Stimulated activated effector memory CD8-positive, alpha-beta T cell treated with anti-CD3 and anti-CD28 coated beads, Interleukin-12 subunit alpha, Interleukin-12 subunit beta, amount 100 ng/mL, for 72 hours (primary cell): ENCODE results near the gene KCNK3.
"Not testable (repeated sequence)": the region's sequence is repeated elsewhere in the genome, so short reads cannot be mapped to it uniquely, and the experiment has no call there.

Experiments used
- ATAC-seq: fragments of 150-1000 bp; cut with Tn5 transposase; 2 replicates; pipeline ENCODE4 v1.10.0; 2021
- DNase-seq, 2 donors: peaks; one replicate each; pipeline ENCODE4 v3.0.0; 2021 to 2022; ENCODE audit warnings: low spot score in 2 of 2
- H3K27ac Mint-ChIP-seq: one replicate; pipeline ENCODE4 v1.8.0; 2022; ENCODE audit warnings: mild to moderate bottlenecking, mixed read lengths
- H3K36me3 Mint-ChIP-seq: one replicate; pipeline ENCODE4 v1.8.0; 2022; ENCODE audit warnings: mild to moderate bottlenecking, mixed read lengths
- H3K4me1 Mint-ChIP-seq: one replicate; pipeline ENCODE4 v1.8.0; 2022; ENCODE audit warnings: mixed read lengths
- H3K4me3 Mint-ChIP-seq: one replicate; pipeline ENCODE4 v1.8.0; 2022; ENCODE audit warnings: mild to moderate bottlenecking, mixed read lengths
- H3K9me3 Mint-ChIP-seq: one replicate; pipeline ENCODE4 v1.8.0; 2022; ENCODE audit warnings: mixed read lengths

KCNK3 gene

GRCh38 chr2:26655120-26655519 lies 37.4 kb upstream of the KCNK3 start:
- not testable (repeated sequence) for ATAC-seq, H3K4me3 Mint-ChIP-seq, H3K36me3 Mint-ChIP-seq, H3K27ac Mint-ChIP-seq, H3K4me1 Mint-ChIP-seq, DNase-seq
- H3K9me3 Mint-ChIP-seq = peaks cover 14% of the 10 kb centered on the region

- no peak for DNase-seq
- no peaks in the 10 kb centered on the region for H3K36me3 Mint-ChIP-seq
- no peaks in the 10 kb centered on the region for H3K4me1 Mint-ChIP-seq
- H3K4me3 Mint-ChIP-seq = no peak overlapping the region
- ATAC-seq = no peak
- no peak overlapping the region for H3K27ac Mint-ChIP-seq
- peaks cover 18% of the 10 kb centered on the region for H3K9me3 Mint-ChIP-seq
These were observed 36.8 kb upstream of the KCNK3 start for GRCh38 chr2:26655611-26656195.

- ATAC-seq = no peak
- Mint-ChIP-seq H3K9me3 (peaks cover 21% of the 10 kb centered on the region), H3K4me3 (no peak overlapping the region), H3K27ac (no peak overlapping the region), H3K36me3 (no peaks in the 10 kb centered on the region), H3K4me1 (no peaks in the 10 kb centered on the region)
- no peak for DNase-seq
These were observed 35.3 kb upstream of the KCNK3 start for GRCh38 chr2:26657265-26657664.

- Mint-ChIP-seq H3K4me1 (no peaks in the 10 kb centered on the region), H3K4me3 (no peak overlapping the region), H3K36me3 (no peaks in the 10 kb centered on the region), H3K27ac (no peak overlapping the region), H3K9me3 (peaks cover 21% of the 10 kb centered on the region)
- DNase-seq (no peak), ATAC-seq (no peak)
These were observed 33.7 kb upstream of the KCNK3 start for GRCh38 chr2:26658691-26659346.

GRCh38 chr2:26660363-26660962 lies 32.1 kb upstream of the KCNK3 start:
- Mint-ChIP-seq H3K4me3 (no peak overlapping the region), H3K36me3 (no peaks in the 10 kb centered on the region), H3K27ac (no peak overlapping the region), H3K4me1 (no peaks in the 10 kb centered on the region), H3K9me3 (peaks cover 21% of the 10 kb centered on the region)
- ATAC-seq = no peak
- no peak for DNase-seq

- not testable (repeated sequence) for H3K27ac Mint-ChIP-seq, ATAC-seq, H3K4me1 Mint-ChIP-seq
These were observed 27.2 kb upstream of the KCNK3 start for GRCh38 chr2:26665296-26665695.

GRCh38 chr2:26666671-26667070 lies 25.9 kb upstream of the KCNK3 start:
- ATAC-seq = no peak
- H3K36me3 Mint-ChIP-seq = no peaks in the 10 kb centered on the region
- H3K27ac Mint-ChIP-seq = no peak overlapping the region
- H3K4me1 Mint-ChIP-seq = no peaks in the 10 kb centered on the region
- H3K4me3 Mint-ChIP-seq = no peak overlapping the region
- DNase-seq = no peak
- peaks cover 2% of the 10 kb centered on the region for H3K9me3 Mint-ChIP-seq

More at GRCh38 chr2:26665296-26665695, 27.2 kb upstream of the KCNK3 start:
- H3K9me3 Mint-ChIP-seq, H3K36me3 Mint-ChIP-seq, H3K4me3 Mint-ChIP-seq, DNase-seq: not testable (repeated sequence)

- Mint-ChIP-seq H3K4me1 (no peaks in the 10 kb centered on the region), H3K4me3 (no peak overlapping the region), H3K36me3 (no peaks in the 10 kb centered on the region), H3K27ac (no peak overlapping the region), H3K9me3 (peaks cover 2% of the 10 kb centered on the region)
- ATAC-seq = no peak
- DNase-seq = no peak
These were observed 24.5 kb upstream of the KCNK3 start for GRCh38 chr2:26668041-26668440.

GRCh38 chr2:26668856-26669750 lies 23.4 kb upstream of the KCNK3 start:
- Mint-ChIP-seq H3K9me3 (peaks cover 2% of the 10 kb centered on the region), H3K27ac (no peak overlapping the region), H3K4me1 (no peaks in the 10 kb centered on the region), H3K36me3 (no peaks in the 10 kb centered on the region), H3K4me3 (no peak overlapping the region)
- no peak for DNase-seq
- peak; percentile 35 for ATAC-seq

- no peaks in the 10 kb centered on the region for H3K4me1 Mint-ChIP-seq
- H3K4me3 Mint-ChIP-seq = no peak overlapping the region
- no peaks in the 10 kb centered on the region for H3K36me3 Mint-ChIP-seq
- DNase-seq (no peak), ATAC-seq (no peak)
- no peak overlapping the region for H3K27ac Mint-ChIP-seq
- peaks cover 2% of the 10 kb centered on the region for H3K9me3 Mint-ChIP-seq
These were observed 22.4 kb upstream of the KCNK3 start for GRCh38 chr2:26670171-26670570.

GRCh38 chr2:26670931-26671460 lies 21.5 kb upstream of the KCNK3 start:
- ATAC-seq = no peak
- Mint-ChIP-seq H3K27ac (no peak overlapping the region), H3K4me1 (no peaks in the 10 kb centered on the region), H3K9me3 (no peaks in the 10 kb centered on the region), H3K36me3 (no peaks in the 10 kb centered on the region), H3K4me3 (no peak overlapping the region)
- DNase-seq = no peak

GRCh38 chr2:26671691-26672090 lies 20.8 kb upstream of the KCNK3 start:
- DNase-seq = no peak
- Mint-ChIP-seq H3K4me3 (no peak overlapping the region), H3K27ac (no peak overlapping the region), H3K9me3 (no peaks in the 10 kb centered on the region), H3K36me3 (no peaks in the 10 kb centered on the region), H3K4me1 (no peaks in the 10 kb centered on the region)
- ATAC-seq = no peak

GRCh38 chr2:26672112-26672817 lies 20.3 kb upstream of the KCNK3 start:
- Mint-ChIP-seq H3K36me3 (no peaks in the 10 kb centered on the region), H3K4me3 (no peak overlapping the region), H3K9me3 (no peaks in the 10 kb centered on the region), H3K27ac (no peak overlapping the region), H3K4me1 (no peaks in the 10 kb centered on the region)
- DNase-seq = no peak
- ATAC-seq = no peak

GRCh38 chr2:26672818-26673393 lies 19.6 kb upstream of the KCNK3 start:
- no peak for ATAC-seq
- DNase-seq = no peak
- Mint-ChIP-seq H3K4me3 (no peak overlapping the region), H3K27ac (no peak overlapping the region), H3K9me3 (no peaks in the 10 kb centered on the region), H3K4me1 (no peaks in the 10 kb centered on the region), H3K36me3 (no peaks in the 10 kb centered on the region)
